Measurements from ENCODE around the gene MAML2. TPM values are rescaled to one million over a fixed set of nuclear protein-coding genes. Genes with fewer than 3 reads are reported as not detected.

MAML2 gene
- total and polyA plus RNA-seq, 2 experiments from 2014 or later: 2.0 to 7.1 TPM

DNA sequence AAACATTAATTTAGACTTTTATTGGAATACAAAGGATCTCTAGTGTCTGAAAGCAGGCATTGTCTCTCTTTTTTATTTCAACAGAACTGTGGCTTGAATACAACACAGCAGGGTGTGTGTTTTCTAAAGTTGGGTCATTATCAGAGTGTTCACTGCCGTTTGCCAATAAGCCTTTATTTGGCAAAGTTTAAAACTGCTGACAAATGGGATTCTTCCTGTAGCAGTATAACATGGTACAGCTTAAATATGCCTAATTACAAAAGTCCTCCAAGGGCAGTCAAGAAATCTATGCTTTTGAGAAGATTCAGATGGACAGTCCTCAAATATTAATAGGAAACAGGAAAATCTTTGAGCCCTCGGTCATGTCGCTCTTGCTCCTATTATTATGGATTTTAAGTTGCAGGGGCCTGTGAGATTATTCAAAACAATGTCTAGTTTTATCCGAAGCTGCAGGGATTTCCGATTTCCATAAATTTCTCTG, 199.9 kb downstream of the MAML2 start:
- Mint-ChIP-seq H3K27me3 (ENCODE audit: insufficient read depth, low read depth, poor library complexity) (no peaks in the 10 kb centered on the region), H3K9me3 (no peaks in the 10 kb centered on the region), H3K4me3 (no peak overlapping the region), H3K4me1 (peaks cover 28% of the 10 kb centered on the region), H3K36me3 (ENCODE audit: low read depth) (no peaks in the 10 kb centered on the region), H3K27ac (no peak overlapping the region)
- DNase-seq (ENCODE audit: low spot score): no peak
- Histone ChIP-seq H3K4me1 (ENCODE audit: insufficient read depth) (peaks cover 49% of the 10 kb centered on the region), H3K27me3 (ENCODE audit: insufficient read depth) (no peaks in the 10 kb centered on the region), H3K36me3 (ENCODE audit: insufficient read depth) (no peaks in the 10 kb centered on the region), H3K9me2 (ENCODE audit: insufficient read depth) (peaks cover 3% of the 10 kb centered on the region; the same call in 1 of the 2 replicates), H4K20me1 (replicated peaks; ENCODE audit: insufficient read depth) (no peaks in the 10 kb centered on the region), H3K79me2 (replicated peaks; ENCODE audit: insufficient read depth) (no peaks in the 10 kb centered on the region), H3K27ac (ENCODE audit: low read depth) (no peak overlapping the region), H2AFZ (no peak overlapping the region), H3K4me2 (peak overlapping the region; percentile 14; the same call in 1 of the 2 replicates), H3K4me3 (no peak overlapping the region), H3F3A (replicated peaks; ENCODE audit: low read depth) (no peaks in the 10 kb centered on the region)
- no peak for ATAC-seq
- TF ChIP-seq STAT1 (IDR thresholded peaks at IDR 0.05; ENCODE audit: unreplicated experiment): no peak
- no peak for TF ChIP-seq CREB1 (CRISPR knock-in tag; IDR thresholded peaks at IDR 0.05; ENCODE audit: low read depth)
- TF ChIP-seq, protein P1, sequence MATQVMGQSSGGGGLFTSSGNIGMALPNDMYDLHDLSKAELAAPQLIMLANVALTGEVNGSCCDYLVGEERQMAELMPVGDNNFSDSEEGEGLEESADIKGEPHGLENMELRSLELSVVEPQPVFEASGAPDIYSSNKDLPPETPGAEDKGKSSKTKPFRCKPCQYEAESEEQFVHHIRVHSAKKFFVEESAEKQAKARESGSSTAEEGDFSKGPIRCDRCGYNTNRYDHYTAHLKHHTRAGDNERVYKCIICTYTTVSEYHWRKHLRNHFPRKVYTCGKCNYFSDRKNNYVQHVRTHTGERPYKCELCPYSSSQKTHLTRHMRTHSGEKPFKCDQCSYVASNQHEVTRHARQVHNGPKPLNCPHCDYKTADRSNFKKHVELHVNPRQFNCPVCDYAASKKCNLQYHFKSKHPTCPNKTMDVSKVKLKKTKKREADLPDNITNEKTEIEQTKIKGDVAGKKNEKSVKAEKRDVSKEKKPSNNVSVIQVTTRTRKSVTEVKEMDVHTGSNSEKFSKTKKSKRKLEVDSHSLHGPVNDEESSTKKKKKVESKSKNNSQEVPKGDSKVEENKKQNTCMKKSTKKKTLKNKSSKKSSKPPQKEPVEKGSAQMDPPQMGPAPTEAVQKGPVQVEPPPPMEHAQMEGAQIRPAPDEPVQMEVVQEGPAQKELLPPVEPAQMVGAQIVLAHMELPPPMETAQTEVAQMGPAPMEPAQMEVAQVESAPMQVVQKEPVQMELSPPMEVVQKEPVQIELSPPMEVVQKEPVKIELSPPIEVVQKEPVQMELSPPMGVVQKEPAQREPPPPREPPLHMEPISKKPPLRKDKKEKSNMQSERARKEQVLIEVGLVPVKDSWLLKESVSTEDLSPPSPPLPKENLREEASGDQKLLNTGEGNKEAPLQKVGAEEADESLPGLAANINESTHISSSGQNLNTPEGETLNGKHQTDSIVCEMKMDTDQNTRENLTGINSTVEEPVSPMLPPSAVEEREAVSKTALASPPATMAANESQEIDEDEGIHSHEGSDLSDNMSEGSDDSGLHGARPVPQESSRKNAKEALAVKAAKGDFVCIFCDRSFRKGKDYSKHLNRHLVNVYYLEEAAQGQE (IDR thresholded peaks at IDR 0.05; ENCODE audit: unreplicated experiment): no peak
- TF ChIP-seq, protein P2, sequence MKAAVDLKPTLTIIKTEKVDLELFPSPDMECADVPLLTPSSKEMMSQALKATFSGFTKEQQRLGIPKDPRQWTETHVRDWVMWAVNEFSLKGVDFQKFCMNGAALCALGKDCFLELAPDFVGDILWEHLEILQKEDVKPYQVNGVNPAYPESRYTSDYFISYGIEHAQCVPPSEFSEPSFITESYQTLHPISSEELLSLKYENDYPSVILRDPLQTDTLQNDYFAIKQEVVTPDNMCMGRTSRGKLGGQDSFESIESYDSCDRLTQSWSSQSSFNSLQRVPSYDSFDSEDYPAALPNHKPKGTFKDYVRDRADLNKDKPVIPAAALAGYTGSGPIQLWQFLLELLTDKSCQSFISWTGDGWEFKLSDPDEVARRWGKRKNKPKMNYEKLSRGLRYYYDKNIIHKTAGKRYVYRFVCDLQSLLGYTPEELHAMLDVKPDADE (IDR thresholded peaks at IDR 0.05): no peak
- no peak for TF ChIP-seq NANOG (IDR thresholded peaks at IDR 0.05; ENCODE audit: borderline replicate concordance)
- TF ChIP-seq EZH2phosphoT487 (IDR thresholded peaks at IDR 0.05; ENCODE audit: unreplicated experiment): no peak
- TF ChIP-seq, protein P3, sequence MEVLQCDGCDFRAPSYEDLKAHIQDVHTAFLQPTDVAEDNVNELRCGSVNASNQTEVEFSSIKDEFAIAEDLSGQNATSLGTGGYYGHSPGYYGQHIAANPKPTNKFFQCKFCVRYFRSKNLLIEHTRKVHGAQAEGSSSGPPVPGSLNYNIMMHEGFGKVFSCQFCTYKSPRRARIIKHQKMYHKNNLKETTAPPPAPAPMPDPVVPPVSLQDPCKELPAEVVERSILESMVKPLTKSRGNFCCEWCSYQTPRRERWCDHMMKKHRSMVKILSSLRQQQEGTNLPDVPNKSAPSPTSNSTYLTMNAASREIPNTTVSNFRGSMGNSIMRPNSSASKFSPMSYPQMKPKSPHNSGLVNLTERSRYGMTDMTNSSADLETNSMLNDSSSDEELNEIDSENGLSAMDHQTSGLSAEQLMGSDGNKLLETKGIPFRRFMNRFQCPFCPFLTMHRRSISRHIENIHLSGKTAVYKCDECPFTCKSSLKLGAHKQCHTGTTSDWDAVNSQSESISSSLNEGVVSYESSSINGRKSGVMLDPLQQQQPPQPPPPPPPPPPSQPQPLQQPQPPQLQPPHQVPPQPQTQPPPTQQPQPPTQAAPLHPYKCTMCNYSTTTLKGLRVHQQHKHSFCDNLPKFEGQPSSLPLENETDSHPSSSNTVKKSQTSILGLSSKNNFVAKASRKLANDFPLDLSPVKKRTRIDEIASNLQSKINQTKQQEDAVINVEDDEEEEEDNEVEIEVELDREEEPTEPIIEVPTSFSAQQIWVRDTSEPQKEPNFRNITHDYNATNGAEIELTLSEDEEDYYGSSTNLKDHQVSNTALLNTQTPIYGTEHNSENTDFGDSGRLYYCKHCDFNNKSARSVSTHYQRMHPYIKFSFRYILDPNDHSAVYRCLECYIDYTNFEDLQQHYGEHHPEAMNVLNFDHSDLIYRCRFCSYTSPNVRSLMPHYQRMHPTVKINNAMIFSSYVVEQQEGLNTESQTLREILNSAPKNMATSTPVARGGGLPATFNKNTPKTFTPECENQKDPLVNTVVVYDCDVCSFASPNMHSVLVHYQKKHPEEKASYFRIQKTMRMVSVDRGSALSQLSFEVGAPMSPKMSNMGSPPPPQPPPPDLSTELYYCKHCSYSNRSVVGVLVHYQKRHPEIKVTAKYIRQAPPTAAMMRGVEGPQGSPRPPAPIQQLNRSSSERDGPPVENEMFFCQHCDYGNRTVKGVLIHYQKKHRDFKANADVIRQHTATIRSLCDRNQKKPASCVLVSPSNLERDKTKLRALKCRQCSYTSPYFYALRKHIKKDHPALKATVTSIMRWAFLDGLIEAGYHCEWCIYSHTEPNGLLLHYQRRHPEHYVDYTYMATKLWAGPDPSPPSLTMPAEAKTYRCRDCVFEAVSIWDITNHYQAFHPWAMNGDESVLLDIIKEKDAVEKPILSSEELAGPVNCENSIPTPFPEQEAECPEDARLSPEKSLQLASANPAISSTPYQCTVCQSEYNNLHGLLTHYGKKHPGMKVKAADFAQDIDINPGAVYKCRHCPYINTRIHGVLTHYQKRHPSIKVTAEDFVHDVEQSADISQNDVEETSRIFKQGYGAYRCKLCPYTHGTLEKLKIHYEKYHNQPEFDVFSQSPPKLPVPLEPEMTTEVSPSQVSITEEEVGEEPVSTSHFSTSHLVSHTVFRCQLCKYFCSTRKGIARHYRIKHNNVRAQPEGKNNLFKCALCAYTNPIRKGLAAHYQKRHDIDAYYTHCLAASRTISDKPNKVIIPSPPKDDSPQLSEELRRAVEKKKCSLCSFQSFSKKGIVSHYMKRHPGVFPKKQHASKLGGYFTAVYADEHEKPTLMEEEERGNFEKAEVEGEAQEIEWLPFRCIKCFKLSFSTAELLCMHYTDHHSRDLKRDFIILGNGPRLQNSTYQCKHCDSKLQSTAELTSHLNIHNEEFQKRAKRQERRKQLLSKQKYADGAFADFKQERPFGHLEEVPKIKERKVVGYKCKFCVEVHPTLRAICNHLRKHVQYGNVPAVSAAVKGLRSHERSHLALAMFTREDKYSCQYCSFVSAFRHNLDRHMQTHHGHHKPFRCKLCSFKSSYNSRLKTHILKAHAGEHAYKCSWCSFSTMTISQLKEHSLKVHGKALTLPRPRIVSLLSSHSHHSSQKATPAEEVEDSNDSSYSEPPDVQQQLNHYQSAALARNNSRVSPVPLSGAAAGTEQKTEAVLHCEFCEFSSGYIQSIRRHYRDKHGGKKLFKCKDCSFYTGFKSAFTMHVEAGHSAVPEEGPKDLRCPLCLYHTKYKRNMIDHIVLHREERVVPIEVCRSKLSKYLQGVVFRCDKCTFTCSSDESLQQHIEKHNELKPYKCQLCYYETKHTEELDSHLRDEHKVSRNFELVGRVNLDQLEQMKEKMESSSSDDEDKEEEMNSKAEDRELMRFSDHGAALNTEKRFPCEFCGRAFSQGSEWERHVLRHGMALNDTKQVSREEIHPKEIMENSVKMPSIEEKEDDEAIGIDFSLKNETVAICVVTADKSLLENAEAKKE (CRISPR knock-in tag; IDR thresholded peaks at IDR 0.05): no peak
- no peak for TF ChIP-seq ZNF331 (CRISPR knock-in tag; IDR thresholded peaks at IDR 0.05; ENCODE audit: low read depth)
- TF ChIP-seq ZNF114 (CRISPR knock-in tag; IDR thresholded peaks at IDR 0.05): no peak
- TF ChIP-seq, protein P4, sequence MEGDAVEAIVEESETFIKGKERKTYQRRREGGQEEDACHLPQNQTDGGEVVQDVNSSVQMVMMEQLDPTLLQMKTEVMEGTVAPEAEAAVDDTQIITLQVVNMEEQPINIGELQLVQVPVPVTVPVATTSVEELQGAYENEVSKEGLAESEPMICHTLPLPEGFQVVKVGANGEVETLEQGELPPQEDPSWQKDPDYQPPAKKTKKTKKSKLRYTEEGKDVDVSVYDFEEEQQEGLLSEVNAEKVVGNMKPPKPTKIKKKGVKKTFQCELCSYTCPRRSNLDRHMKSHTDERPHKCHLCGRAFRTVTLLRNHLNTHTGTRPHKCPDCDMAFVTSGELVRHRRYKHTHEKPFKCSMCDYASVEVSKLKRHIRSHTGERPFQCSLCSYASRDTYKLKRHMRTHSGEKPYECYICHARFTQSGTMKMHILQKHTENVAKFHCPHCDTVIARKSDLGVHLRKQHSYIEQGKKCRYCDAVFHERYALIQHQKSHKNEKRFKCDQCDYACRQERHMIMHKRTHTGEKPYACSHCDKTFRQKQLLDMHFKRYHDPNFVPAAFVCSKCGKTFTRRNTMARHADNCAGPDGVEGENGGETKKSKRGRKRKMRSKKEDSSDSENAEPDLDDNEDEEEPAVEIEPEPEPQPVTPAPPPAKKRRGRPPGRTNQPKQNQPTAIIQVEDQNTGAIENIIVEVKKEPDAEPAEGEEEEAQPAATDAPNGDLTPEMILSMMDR (conservative IDR thresholded peaks at IDR 0.05; ENCODE audit: low read depth in 2 of 2): no peak

All from GM23338 (cell line).